ENCODE results near the gene NRXN3. TPM values are rescaled to one million over a fixed set of nuclear protein-coding genes. Genes with fewer than 3 reads are reported as not detected.

NRXN3 gene
- total and polyA plus RNA-seq, 2 experiments from 2014 or later, result 1.0 to 1.8 TPM

GRCh38 chr14:79342942-79343341 lies 1172.8 kb downstream of the NRXN3 start (continued):
- TF ChIP-seq ZNF462 (CRISPR knock-in tag; IDR thresholded peaks at IDR 0.05), result no peak
- no peak for TF ChIP-seq REST (IDR thresholded peaks at IDR 0.05; ENCODE audit: unreplicated experiment)
- no peak for TF ChIP-seq POLR2AphosphoS5 (IDR thresholded peaks at IDR 0.05; ENCODE audit: low read depth)
- TF ChIP-seq EZH2 (IDR thresholded peaks at IDR 0.05; ENCODE audit: low read depth, unreplicated experiment), result no peak

DNA sequence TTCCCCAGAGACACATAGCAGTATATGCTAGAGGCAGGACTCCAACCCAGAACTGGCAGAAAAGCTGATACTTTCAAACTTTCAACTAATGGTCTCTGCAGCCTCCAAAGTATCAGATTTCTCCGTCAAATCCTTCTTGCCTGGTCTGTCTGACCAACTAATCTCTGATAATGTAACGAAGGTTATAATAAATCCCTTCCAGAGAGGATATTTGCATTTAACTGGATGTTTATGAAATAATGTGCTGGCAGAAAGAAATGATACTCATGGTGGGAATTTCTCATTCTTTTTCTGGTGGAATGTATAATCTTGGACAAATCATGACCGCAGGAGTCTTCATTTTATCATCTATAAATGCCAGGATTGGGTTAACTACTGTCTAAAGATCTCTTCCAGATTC lies 1180.8 kb downstream of the NRXN3 start:
- no peaks in the 10 kb centered on the region for H3K36me3 Mint-ChIP-seq (ENCODE audit: low read depth)
- TF ChIP-seq STAT1 (IDR thresholded peaks at IDR 0.05; ENCODE audit: unreplicated experiment) (no peak), ZNF462 (CRISPR knock-in tag; IDR thresholded peaks at IDR 0.05) (no peak), ZNF114 (CRISPR knock-in tag; IDR thresholded peaks at IDR 0.05) (no peak)

More for the DNA sequence above, 1180.8 kb downstream of the NRXN3 start:
- Histone ChIP-seq H4K20me1 (replicated peaks; ENCODE audit: insufficient read depth) (no peaks in the 10 kb centered on the region), H3K9me2 (ENCODE audit: insufficient read depth) (no peaks in the 10 kb centered on the region), H3K27ac (ENCODE audit: low read depth) (no peak overlapping the region), H3K36me3 (ENCODE audit: insufficient read depth) (no peaks in the 10 kb centered on the region), H3K4me2 (no peak overlapping the region), H3K4me3 (no peak overlapping the region), H3K4me1 (ENCODE audit: insufficient read depth) (0 out of 2 replicates have a peak, but pooled peaks cover 5% of the 10 kb centered on the region), H2AFZ (no peak overlapping the region), H3K27me3 (ENCODE audit: insufficient read depth) (no peaks in the 10 kb centered on the region), H3F3A (replicated peaks; ENCODE audit: low read depth) (no peaks in the 10 kb centered on the region), H3K79me2 (replicated peaks; ENCODE audit: insufficient read depth) (no peaks in the 10 kb centered on the region)
- Mint-ChIP-seq H3K27ac (no peak overlapping the region), H3K4me3 (no peak overlapping the region), H3K9me3 (no peaks in the 10 kb centered on the region), H3K27me3 (ENCODE audit: insufficient read depth, low read depth, poor library complexity) (no peaks in the 10 kb centered on the region), H3K4me1 (peaks cover 23% of the 10 kb centered on the region; the same call in 2 of the 3 replicates)
- ATAC-seq (no peak), DNase-seq (ENCODE audit: low spot score) (no peak)

All from GM23338 (cell line).